ENCODE measurements around the gene VPS4A. TPM values are rescaled to one million over a fixed set of nuclear protein-coding genes. Genes with fewer than 3 reads are reported as not detected.

VPS4A gene
- total RNA-seq, 2 donors from 2014 or later, result 29.8 to 30.7 TPM

GRCh38 chr16:69315486-69316311 is 4.5 kb downstream of the VPS4A start:
- ATAC-seq (no peak), DNase-seq (peak in 3 of 4 donors; percentile 44 to 68 (median 62))
- 65 to 69% methylated on average over 24 to 30 of the region's 30 CpGs for WGBS, 2 donors
- peaks cover 15 to 18% of the 10 kb centered on the region in 2 donors for H3K36me3 ChIP-seq (replicated peaks in 1 of 2; ENCODE audit: insufficient read depth in 1 of 2, low read depth in 2 of 2)
- H3K27ac ChIP-seq, result peak overlapping the region; percentile 74 to 91 (median 84)
- intact Hi-C loops (cut with DNase I), result no loop called here
- no peak overlapping the region for H3K4me3 ChIP-seq
- H3K27me3 ChIP-seq, result no peaks in the 10 kb centered on the region
- H3K4me1 ChIP-seq, result peaks cover 58% of the 10 kb centered on the region
- H3K9me3 ChIP-seq, result no peaks in the 10 kb centered on the region
- no peak for TF ChIP-seq CTCF (IDR thresholded peaks at IDR 0.05)
- peak in 1 of 3 donors; percentile 20 for TF ChIP-seq POLR2A (IDR thresholded peaks at IDR 0.05)

GRCh38 chr16:69316595-69317034 is 5.5 kb downstream of the VPS4A start:
- ATAC-seq (peak; percentile 84), DNase-seq (peak; percentile 79 to 93 (median 91))
- Histone ChIP-seq H3K27ac (peak overlapping the region; percentile 74 to 91 (median 84)), H3K27me3 (no peaks in the 10 kb centered on the region), H3K36me3 (replicated peaks in 1 of 2; ENCODE audit: insufficient read depth in 1 of 2, low read depth in 2 of 2) (peaks cover 22 to 27% of the 10 kb centered on the region in 2 donors), H3K4me1 (peaks cover 58% of the 10 kb centered on the region), H3K9me3 (no peaks in the 10 kb centered on the region), H3K4me3 (no peak overlapping the region)
- intact Hi-C loops (cut with DNase I), result no loop called here
- no peak for TF ChIP-seq CTCF (IDR thresholded peaks at IDR 0.05)
- TF ChIP-seq POLR2A (IDR thresholded peaks at IDR 0.05), result peak in 1 of 3 donors; percentile 15
- 50 to 59% methylated on average over 5 to 17 of the region's 17 CpGs for WGBS, 2 donors

GRCh38 chr16:69318177-69318910 is 7.2 kb downstream of the VPS4A start:
- DNase-seq (peak; percentile 67 to 90 (median 84)), ATAC-seq (peak; percentile 64)
- H3K27me3 ChIP-seq, result no peaks in the 10 kb centered on the region
- no peaks in the 10 kb centered on the region for H3K9me3 ChIP-seq
- no peak overlapping the region for H3K4me3 ChIP-seq
- peak overlapping the region; percentile 46 to 88 (median 56) for H3K27ac ChIP-seq
- 79 to 85% methylated on average over 28 to 29 of the region's 30 CpGs for WGBS, 2 donors
- intact Hi-C loops (cut with DNase I), result no loop called here
- peaks cover 22 to 36% of the 10 kb centered on the region in 2 donors for H3K36me3 ChIP-seq (replicated peaks in 1 of 2; ENCODE audit: insufficient read depth in 1 of 2, low read depth in 2 of 2)
- peaks cover 46% of the 10 kb centered on the region for H3K4me1 ChIP-seq
- TF ChIP-seq POLR2A (IDR thresholded peaks at IDR 0.05), result peak; percentile 6 to 21 (median 14)
- TF ChIP-seq CTCF (IDR thresholded peaks at IDR 0.05), result no peak

DNA sequence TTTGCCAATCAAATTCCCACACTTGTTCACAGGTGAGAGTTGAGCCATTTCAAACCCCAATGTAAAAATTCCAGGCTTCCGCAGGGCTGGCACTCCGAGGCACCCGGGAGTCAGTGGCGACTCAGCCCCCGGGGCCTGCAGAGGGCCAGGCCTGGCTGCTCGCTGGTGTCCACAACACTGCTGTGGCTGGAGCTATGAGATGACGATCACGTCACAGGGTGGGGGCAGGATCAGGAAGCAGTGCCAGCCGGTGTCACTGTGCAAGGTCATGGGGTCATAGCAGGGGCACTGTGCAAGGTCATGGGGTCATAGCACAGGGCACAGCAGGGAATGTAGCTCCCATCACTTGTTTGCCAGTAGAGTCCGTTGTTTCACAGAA is 7.8 kb downstream of the VPS4A start:
- ATAC-seq, result no peak

GRCh38 chr16:69319381-69319780 is 8.2 kb downstream of the VPS4A start:
- intact Hi-C loops (cut with DNase I), result no loop called here
- TF ChIP-seq POLR2A (IDR thresholded peaks at IDR 0.05), result no peak
- TF ChIP-seq CTCF (IDR thresholded peaks at IDR 0.05), result no peak
- 91 to 94% methylated on average over 7 to 9 of the region's 9 CpGs for WGBS, 2 donors
- no peak overlapping the region for H3K4me3 ChIP-seq
- H3K27me3 ChIP-seq, result no peaks in the 10 kb centered on the region
- H3K4me1 ChIP-seq, result peaks cover 43% of the 10 kb centered on the region
- ATAC-seq (no peak), DNase-seq (no peak)
- peaks cover 22 to 38% of the 10 kb centered on the region in 2 donors for H3K36me3 ChIP-seq (replicated peaks in 1 of 2; ENCODE audit: insufficient read depth in 1 of 2, low read depth in 2 of 2)
- H3K9me3 ChIP-seq, result no peaks in the 10 kb centered on the region
- peak overlapping the region in 1 of 4 donors; percentile 88 for H3K27ac ChIP-seq

More for the DNA sequence above, 7.8 kb downstream of the VPS4A start:
- TF ChIP-seq POLR2A (IDR thresholded peaks at IDR 0.05), result no peak
- Histone ChIP-seq H3K36me3 (replicated peaks in 1 of 2; ENCODE audit: insufficient read depth in 1 of 2, low read depth in 2 of 2) (peaks cover 22 to 38% of the 10 kb centered on the region in 2 donors), H3K27ac (peak overlapping the region in 3 of 4 donors; percentile 46 to 88 (median 58)), H3K27me3 (no peaks in the 10 kb centered on the region), H3K9me3 (no peaks in the 10 kb centered on the region), H3K4me1 (peaks cover 42% of the 10 kb centered on the region), H3K4me3 (no peak overlapping the region)
- WGBS, 2 donors, result 78 to 94% methylated on average over 2 to 7 of the region's 10 CpGs
- no peak for DNase-seq
- intact Hi-C loops (cut with DNase I), result no loop called here

Data from body of pancreas (tissue), 4 donors.